ENCODE results near the gene HK1.

DNA sequence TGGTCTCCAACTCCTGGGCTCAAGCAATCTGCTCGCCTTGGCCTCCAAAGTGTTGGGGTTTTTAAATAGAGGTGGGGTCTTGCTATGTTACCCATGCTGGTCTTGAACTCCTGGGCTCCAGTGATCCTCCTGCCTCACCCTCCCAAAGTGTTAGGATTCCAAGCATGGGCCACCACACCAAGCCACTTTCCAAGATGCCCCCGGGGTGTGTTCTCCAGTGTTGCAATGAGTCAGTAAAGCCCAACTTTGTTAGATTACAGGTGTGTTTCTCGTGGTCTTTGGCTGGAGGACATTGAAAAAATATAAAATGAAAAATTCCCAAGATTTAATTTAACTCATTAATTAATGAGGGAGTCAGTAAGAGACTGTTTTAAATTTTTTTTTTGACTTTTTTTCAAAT is 109.2 kb downstream of the HK1 start:
- TF ChIP-seq, protein P1, sequence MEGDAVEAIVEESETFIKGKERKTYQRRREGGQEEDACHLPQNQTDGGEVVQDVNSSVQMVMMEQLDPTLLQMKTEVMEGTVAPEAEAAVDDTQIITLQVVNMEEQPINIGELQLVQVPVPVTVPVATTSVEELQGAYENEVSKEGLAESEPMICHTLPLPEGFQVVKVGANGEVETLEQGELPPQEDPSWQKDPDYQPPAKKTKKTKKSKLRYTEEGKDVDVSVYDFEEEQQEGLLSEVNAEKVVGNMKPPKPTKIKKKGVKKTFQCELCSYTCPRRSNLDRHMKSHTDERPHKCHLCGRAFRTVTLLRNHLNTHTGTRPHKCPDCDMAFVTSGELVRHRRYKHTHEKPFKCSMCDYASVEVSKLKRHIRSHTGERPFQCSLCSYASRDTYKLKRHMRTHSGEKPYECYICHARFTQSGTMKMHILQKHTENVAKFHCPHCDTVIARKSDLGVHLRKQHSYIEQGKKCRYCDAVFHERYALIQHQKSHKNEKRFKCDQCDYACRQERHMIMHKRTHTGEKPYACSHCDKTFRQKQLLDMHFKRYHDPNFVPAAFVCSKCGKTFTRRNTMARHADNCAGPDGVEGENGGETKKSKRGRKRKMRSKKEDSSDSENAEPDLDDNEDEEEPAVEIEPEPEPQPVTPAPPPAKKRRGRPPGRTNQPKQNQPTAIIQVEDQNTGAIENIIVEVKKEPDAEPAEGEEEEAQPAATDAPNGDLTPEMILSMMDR (IDR thresholded peaks at IDR 0.05; ENCODE audit: borderline replicate concordance, extremely low read depth, low read length, poor library complexity, severe bottlenecking) = no peak
- no peak for TF ChIP-seq EZH2 (IDR thresholded peaks at IDR 0.05; ENCODE audit: borderline replicate concordance, low read depth, low read length, severe bottlenecking)
